IPS-15b (cell line): ENCODE measurements around the gene FBXL2.
"Not testable (repeated sequence)": the region's sequence is repeated elsewhere in the genome, so short reads cannot be mapped to it uniquely, and the experiment has no call there.

ENCODE experiments used
- H3K27me3 ChIP-seq: one replicate; pipeline ENCODE4 v1.6.1; 2013; ENCODE audit warnings: low read length; ENCODE audit not compliant: control insufficient read depth, insufficient read depth
- H3K36me3 ChIP-seq: one replicate; pipeline ENCODE4 v1.6.1; 2013; ENCODE audit warnings: low read length; ENCODE audit not compliant: control insufficient read depth, insufficient read depth
- H3K4me1 ChIP-seq: one replicate; pipeline ENCODE4 v1.6.1; 2013; ENCODE audit warnings: mild to moderate bottlenecking, low read length; ENCODE audit not compliant: control insufficient read depth, insufficient read depth
- H3K4me3 ChIP-seq: one replicate; pipeline ENCODE4 v1.5.1; 2013; ENCODE audit warnings: low read depth, low read length
- H3K9ac ChIP-seq: one replicate; pipeline ENCODE4 v1.6.1; 2013; ENCODE audit warnings: low read depth, mild to moderate bottlenecking, low read length
- H3K9me3 ChIP-seq: one replicate; pipeline ENCODE4 v1.6.1; 2013; ENCODE audit warnings: mild to moderate bottlenecking, low read length; ENCODE audit not compliant: control insufficient read depth, insufficient read depth

Gene FBXL2

GRCh38 chr3:33420966-33421365 lies 143.7 kb downstream of the FBXL2 start:
- no peak overlapping the region for H3K4me3 ChIP-seq
- no peaks in the 10 kb centered on the region for H3K27me3 ChIP-seq
- peaks cover under 1% of the 10 kb centered on the region for H3K36me3 ChIP-seq
- H3K4me1 ChIP-seq = peaks cover 12% of the 10 kb centered on the region
- no peak overlapping the region for H3K9ac ChIP-seq
- no peaks in the 10 kb centered on the region for H3K9me3 ChIP-seq

GRCh38 chr3:33424606-33425452 lies 147.6 kb downstream of the FBXL2 start:
- no peaks in the 10 kb centered on the region for H3K27me3 ChIP-seq
- H3K4me3 ChIP-seq = no peak overlapping the region
- H3K9ac ChIP-seq = peak overlapping the region; percentile 5
- peaks cover 47% of the 10 kb centered on the region for H3K4me1 ChIP-seq
- no peaks in the 10 kb centered on the region for H3K9me3 ChIP-seq
- H3K36me3 ChIP-seq = no peaks in the 10 kb centered on the region

GRCh38 chr3:33425453-33425852 lies 148.2 kb downstream of the FBXL2 start:
- Histone ChIP-seq H3K4me3 (no peak overlapping the region), H3K9me3 (no peaks in the 10 kb centered on the region), H3K36me3 (no peaks in the 10 kb centered on the region), H3K4me1 (peaks cover 54% of the 10 kb centered on the region), H3K9ac (no peak overlapping the region), H3K27me3 (no peaks in the 10 kb centered on the region)

- Histone ChIP-seq H3K9me3 (no peaks in the 10 kb centered on the region), H3K36me3 (no peaks in the 10 kb centered on the region), H3K4me1 (peaks cover 60% of the 10 kb centered on the region)
Observed at GRCh38 chr3:33426068-33426467, 148.8 kb downstream of the FBXL2 start.

GRCh38 chr3:33426630-33427317 lies 149.5 kb downstream of the FBXL2 start:
- Histone ChIP-seq H3K9ac (no peak overlapping the region), H3K4me1 (peaks cover 62% of the 10 kb centered on the region), H3K36me3 (no peaks in the 10 kb centered on the region), H3K27me3 (no peaks in the 10 kb centered on the region), H3K9me3 (no peaks in the 10 kb centered on the region), H3K4me3 (peak overlapping the region; percentile 6)

More at GRCh38 chr3:33426068-33426467, 148.8 kb downstream of the FBXL2 start:
- Histone ChIP-seq H3K27me3 (no peaks in the 10 kb centered on the region), H3K4me3 (peak overlapping the region; percentile 6), H3K9ac (no peak overlapping the region)

GRCh38 chr3:33428734-33429133 lies 151.5 kb downstream of the FBXL2 start:
- peak overlapping the region; percentile 17 for H3K9ac ChIP-seq
- H3K27me3 ChIP-seq = no peaks in the 10 kb centered on the region
- H3K4me3 ChIP-seq = no peak overlapping the region
- H3K4me1 ChIP-seq = peaks cover 62% of the 10 kb centered on the region
- H3K9me3 ChIP-seq = no peaks in the 10 kb centered on the region
- no peaks in the 10 kb centered on the region for H3K36me3 ChIP-seq

- not testable (repeated sequence) for H3K36me3 ChIP-seq, H3K9me3 ChIP-seq, H3K27me3 ChIP-seq, H3K9ac ChIP-seq, H3K4me3 ChIP-seq
- peaks cover 60% of the 10 kb centered on the region for H3K4me1 ChIP-seq
Observed at GRCh38 chr3:33429306-33429705, 152.1 kb downstream of the FBXL2 start.

GRCh38 chr3:33430061-33430460 lies 152.8 kb downstream of the FBXL2 start:
- Histone ChIP-seq H3K27me3 (no peaks in the 10 kb centered on the region), H3K9me3 (no peaks in the 10 kb centered on the region), H3K4me1 (peaks cover 55% of the 10 kb centered on the region), H3K4me3 (no peak overlapping the region), H3K9ac (no peak overlapping the region), H3K36me3 (no peaks in the 10 kb centered on the region)

- Histone ChIP-seq H3K36me3 (no peaks in the 10 kb centered on the region), H3K9me3 (no peaks in the 10 kb centered on the region), H3K27me3 (no peaks in the 10 kb centered on the region), H3K4me1 (peaks cover 49% of the 10 kb centered on the region), H3K9ac (no peak overlapping the region), H3K4me3 (no peak overlapping the region)
Observed at GRCh38 chr3:33430571-33430970, 153.3 kb downstream of the FBXL2 start.

GRCh38 chr3:33433843-33434242 lies 156.6 kb downstream of the FBXL2 start:
- no peak overlapping the region for H3K4me3 ChIP-seq
- no peak overlapping the region for H3K9ac ChIP-seq
- H3K4me1 ChIP-seq = peaks cover 29% of the 10 kb centered on the region
- no peaks in the 10 kb centered on the region for H3K9me3 ChIP-seq
- H3K27me3 ChIP-seq = no peaks in the 10 kb centered on the region
- no peaks in the 10 kb centered on the region for H3K36me3 ChIP-seq
